Non-pigmented ciliary epithelial cell (primary cell): Measurements from ENCODE around the gene RGP1.

ENCODE experiments used
- DNase-seq: peaks from one replicate; pipeline ENCODE4 v3.0.0-alpha.2; 2010; ENCODE audit warnings: low read depth

RGP1 gene

DNA sequence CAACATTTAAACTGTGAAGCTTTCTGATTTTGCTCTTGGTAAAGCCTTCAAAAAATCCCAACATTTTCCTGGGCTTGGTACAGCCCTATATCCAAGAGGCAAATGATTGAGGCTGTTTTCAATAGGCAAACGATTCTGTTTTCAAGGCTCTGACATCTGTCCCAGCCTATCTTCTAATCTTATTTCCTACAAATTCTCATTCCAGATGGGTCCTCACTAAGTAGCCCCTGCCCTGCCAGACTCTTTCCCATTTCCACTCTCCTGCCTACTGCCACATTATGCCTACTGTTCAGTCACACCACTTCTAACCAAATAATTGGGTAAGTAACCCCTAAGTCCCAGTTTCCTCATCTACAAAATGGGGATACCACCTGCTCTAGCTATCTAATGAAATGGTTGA, 3.5 kb upstream of the RGP1 start:
- DNase-seq: no peak

DNA sequence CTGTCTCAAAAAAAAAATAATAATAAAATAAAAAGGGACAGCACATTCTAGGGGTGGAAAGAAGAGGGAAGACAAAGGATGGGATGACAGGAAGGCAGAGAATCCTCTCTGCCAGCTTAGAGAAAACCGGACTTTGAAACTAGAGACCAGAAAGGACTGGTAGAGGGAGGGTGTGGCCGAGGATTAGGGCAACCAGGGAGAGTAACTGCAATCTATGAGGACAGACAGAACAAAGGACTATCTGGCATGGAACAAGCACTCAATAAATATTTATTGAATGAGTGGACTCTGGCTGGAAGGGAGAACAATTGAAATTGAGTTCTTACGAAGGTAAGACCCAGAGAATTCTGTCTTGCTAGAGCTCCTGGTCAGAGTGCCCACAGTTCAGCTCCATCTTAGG, 2.5 kb upstream of the RGP1 start:
- no peak for DNase-seq

- no peak for DNase-seq
Observed at GRCh38 chr9:35748242-35748857, 737 bp upstream of the RGP1 start.

- DNase-seq: no peak
Observed at GRCh38 chr9:35749515-35750255, 598 bp downstream of the RGP1 start.

- DNase-seq: no peak
Observed at GRCh38 chr9:35750256-35750531, 1.1 kb downstream of the RGP1 start.

DNA sequence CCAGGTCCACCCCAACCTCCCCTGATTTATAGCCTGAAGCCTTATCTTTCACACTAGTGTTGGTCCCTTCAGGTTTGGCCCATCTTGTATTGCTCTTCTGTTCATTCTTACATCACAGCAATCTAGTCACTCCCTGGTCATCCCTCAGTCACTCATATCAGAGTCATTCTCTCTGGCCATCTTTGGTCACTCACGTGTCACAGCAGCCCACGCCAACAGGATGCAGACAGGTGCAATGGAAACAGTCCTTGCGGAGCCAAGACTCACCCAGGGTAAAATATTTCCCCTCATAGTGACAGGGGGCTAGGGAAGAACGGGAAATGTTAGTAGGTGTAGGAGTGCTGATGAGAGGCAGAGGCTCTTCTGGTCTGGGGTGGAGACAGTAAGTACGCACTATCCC, 4.4 kb downstream of the RGP1 start:
- DNase-seq: no peak

DNA sequence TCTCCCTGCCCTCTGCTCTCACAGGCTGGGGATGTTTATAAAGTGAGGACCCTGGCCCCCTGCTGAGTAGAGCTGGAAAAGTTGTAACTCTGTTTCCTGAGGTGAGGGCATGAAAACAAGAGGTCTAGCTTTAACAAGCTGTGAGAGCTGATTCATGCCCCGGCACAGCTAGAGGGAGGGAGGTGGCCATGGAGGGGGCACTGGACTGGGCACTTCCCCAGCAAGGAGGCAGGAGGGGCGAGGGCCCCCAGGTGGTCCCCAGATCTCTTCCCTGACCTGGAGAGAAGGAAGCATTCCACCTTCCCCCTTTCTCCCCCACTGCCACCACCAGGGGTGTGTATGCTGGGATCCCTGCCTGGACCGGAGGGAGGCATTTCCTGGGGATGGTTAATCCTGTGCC, 5.2 kb downstream of the RGP1 start, which contains the start of gene MSMP:
Gene MSMP, minus strand, starts transcription at position 13 of the 400 bp plus-strand sequence. CDS start 147 bp downstream, outside the sequence.
- DNase-seq: no peak

DNA sequence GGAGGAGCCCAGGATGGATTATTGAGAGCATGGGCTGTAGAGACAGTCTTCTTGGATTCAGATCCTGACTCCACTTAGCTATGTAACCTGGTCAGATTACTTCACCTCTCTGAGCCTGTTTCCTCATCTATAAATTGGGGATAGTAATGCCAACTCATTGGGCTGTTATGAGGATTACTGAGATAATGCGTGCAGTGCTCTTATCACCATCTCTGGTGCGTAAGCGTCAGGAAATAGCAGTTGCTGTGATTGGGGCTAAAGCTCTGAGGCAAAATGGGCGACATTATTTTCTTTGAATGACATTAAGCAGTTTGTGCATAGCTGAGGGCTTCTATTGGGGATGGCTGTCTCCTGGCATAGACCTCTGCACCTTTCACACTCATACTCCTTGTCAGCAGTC, 6.0 kb downstream of the RGP1 start:
- no peak for DNase-seq

GRCh38 chr9:35756275-35757225, 7.5 kb downstream of the RGP1 start:
- DNase-seq: no peak

DNA sequence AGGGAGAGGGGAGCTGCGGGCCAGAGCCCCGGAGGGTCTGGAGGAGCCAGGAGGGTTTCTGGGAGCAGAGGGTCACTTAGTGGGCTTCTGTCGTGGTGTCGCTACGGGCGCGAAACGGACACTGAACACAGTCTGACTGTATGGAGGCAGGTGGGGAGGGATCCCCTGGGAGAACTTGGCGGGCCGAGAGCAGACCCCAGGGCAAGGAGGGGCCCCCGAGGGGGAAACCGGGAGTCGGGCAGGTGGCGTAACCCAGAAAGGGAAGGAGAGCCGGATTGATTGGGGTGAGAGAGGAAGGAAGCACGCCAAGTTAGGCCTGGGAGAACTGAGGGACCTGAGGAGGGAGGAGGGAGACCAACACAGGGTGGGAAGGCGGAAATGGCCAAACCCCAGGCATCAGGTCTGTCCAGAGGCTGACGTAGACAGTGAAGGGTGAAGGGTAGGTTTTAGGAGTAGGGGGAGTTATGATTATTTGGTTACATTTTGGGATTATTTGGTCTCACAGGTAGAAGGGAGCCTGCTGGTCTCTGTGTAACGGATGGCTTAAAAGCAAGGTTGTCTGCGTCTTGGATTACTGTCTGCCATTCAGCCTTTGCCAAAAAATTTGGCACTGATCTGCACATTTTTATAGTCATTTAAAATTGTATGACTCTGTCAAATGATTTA, 8.3 kb downstream of the RGP1 start:
- no peak for DNase-seq

- DNase-seq: no peak
Observed at GRCh38 chr9:35757892-35758275, 8.8 kb downstream of the RGP1 start.

DNA sequence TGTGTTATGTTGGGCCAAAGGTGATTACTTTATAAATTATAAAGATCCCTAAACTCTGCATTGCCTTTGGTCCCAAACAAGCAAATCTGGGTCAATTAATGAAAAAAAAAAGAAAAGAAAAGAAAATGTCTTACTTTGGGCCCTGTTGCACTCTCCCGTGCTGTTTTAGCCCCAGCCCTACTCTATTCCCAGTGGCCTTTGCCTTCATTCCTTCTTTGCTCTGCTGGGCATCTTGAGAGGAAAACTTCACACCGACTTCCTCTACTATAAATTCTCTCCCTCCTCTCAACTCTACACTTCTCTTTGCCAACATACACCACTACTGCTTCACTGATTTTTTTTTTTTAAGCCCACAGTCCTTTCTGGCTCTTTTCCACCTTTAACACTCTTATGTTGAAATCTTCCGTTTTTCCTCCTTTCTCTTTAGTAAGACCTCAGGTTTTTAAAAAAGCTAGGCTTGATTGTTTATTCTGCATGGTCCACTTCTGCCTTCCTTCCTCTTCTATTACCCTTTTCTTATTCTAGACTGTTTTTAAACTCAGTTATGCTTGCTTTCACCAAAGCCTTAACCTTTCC, 9.5 kb downstream of the RGP1 start:
- DNase-seq: no peak

GRCh38 chr9:35759795-35760194, 10.7 kb downstream of the RGP1 start:
- no peak for DNase-seq

GRCh38 chr9:35760651-35761050, 11.6 kb downstream of the RGP1 start:
- DNase-seq: peak; percentile 47

- no peak for DNase-seq
Observed at GRCh38 chr9:35763181-35763580, 14.1 kb downstream of the RGP1 start.

DNA sequence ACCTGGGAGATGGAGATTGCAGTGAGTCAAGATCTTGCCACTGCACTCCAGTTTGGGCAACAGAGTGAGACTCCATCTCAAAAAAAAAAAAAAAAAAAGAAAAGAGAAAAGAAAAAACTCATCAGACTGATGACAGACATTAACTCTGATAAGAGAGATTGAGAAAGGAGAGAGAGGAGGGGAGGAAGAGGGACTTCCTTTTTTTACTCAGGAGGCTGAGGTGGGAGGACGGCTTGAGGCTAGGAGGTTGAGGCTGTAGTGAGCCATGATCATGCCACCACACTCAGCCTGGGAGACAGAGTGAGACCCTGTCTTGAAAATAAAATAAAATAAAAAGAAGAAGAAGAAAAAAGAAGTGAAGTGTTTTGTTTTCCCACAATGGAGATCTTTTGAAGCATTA, 14.7 kb downstream of the RGP1 start:
- no peak for DNase-seq

DNA sequence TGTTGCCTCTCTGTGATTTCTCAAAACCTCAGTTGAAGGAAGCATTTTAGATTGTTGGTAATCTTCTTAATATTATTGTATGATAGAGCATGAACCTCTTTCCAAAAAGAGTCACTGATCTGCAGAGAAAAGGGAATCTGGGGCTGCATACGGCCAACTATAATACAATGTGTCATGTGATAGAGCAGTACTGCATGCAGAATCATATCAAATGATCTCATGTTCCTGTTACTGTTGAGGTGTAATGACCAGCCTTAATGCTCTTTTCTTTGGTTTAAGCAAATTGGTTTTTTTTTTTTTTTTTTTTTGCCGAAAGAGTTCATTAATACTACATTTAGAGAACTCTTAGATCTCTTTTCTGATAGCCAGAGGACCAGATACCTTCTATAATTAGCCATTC, 17.9 kb downstream of the RGP1 start:
- DNase-seq: no peak

DNA sequence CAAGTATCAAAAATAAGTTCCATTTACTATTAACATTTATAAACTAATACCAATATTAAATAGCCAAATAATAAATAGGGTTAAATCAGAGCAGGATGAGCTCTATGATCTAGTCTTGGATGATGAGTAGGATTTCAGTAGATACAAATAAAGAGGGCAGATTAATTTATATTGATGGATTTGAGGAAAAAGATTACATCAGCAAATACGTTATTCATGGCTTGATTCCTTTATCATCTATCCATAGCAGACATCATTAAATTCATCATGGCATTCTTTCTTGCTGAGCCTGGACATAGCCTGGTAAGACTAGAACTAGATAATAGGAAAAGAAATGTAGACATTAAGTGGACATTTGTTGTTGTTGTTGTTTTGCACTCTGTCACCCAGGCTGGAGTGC, 18.4 kb downstream of the RGP1 start:
- DNase-seq: no peak

- no peak for DNase-seq
Observed at GRCh38 chr9:35769763-35770162, 20.7 kb downstream of the RGP1 start.

- DNase-seq: no peak
Observed at GRCh38 chr9:35771075-35771433, 22.0 kb downstream of the RGP1 start.

- no peak for DNase-seq
Observed at GRCh38 chr9:35771534-35771933, 22.4 kb downstream of the RGP1 start.

GRCh38 chr9:35771943-35772342, 22.9 kb downstream of the RGP1 start:
- no peak for DNase-seq
